RWPE1 (cell line): Measurements from ENCODE around the gene PALLD.
"Not testable (repeated sequence)": the region's sequence is repeated elsewhere in the genome, so short reads cannot be mapped to it uniquely, and the experiment has no call there.

Source experiments
- CTCF ChIA-PET: fragments of 350-600 bp; sonication (Branson Sonifier 250); formaldehyde crosslinking; extraction: SDS; loops from one replicate; lab custom pipeline; 2021; lab: Yijun Ruan, JAX
- POLR2A ChIA-PET: fragments of 400-600 bp; formaldehyde crosslinking; extraction: SDS; loops from one replicate; lab custom pipeline; 2020; ENCODE audit warnings: antibody characterized with exemption; ENCODE audit not compliant: low non-redundant PET; lab: Yijun Ruan, JAX
- DNase-seq: peaks from one replicate; pipeline ENCODE4 v3.0.0; 2012; ENCODE audit warnings: low spot score
- H3K27ac ChIP-seq: fragments of 450-650 bp; 2 replicates; pipeline ENCODE4 v1.5.1; 2017
- TF ChIP-seq, protein P1 (sequence below): fragments of 450-650 bp; conservative IDR thresholded peaks from 2 replicates; pipeline ENCODE4 v1.5.1; 2017; ENCODE audit warnings: low read depth, mild to moderate bottlenecking

The PALLD gene

DNA sequence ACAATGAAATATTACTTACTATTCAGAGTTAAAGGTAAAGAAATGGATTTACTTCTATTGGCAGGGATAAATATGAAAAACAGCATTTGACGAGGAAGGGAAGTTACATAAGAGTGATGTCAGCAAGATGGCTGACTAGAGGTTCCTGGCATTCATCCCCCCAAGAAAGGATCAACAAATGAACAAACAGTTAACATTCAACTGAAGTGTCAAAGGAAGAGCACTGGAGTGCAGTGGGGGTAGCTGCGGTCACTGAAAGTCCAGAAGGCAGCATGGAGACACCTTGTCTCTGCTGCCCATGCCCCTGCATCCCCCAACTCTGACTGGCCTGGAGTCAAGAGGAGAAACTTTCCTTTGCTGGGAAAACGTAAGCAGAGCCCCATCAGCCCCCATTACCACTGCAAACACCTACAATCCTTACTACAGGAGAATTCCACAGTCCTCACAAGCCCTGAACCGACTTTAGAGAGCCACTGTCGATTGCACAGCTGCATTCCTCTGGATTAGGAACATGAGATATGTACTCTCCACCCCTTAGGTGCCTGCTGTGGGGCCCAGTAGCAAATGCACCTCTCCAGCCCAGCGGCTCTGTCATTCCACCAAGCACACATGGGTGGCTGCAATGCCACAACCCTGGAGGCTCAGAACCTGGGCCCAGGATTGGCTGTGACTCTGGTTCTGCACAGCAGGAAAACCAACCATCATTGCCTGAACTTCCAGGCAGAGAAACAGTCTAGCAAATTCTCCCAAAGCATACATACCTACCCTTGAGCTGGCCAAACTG is 433.8 kb downstream of the PALLD start:
- no peak for DNase-seq
- ChIA-PET POLR2A (no interaction called here), CTCF (interaction anchor here (0.6 kb wide), 1 partner anchor 607 kb away, joined by 4 read pairs; no protein-coding TSS in a partner anchor)
- TF ChIP-seq, protein P1, sequence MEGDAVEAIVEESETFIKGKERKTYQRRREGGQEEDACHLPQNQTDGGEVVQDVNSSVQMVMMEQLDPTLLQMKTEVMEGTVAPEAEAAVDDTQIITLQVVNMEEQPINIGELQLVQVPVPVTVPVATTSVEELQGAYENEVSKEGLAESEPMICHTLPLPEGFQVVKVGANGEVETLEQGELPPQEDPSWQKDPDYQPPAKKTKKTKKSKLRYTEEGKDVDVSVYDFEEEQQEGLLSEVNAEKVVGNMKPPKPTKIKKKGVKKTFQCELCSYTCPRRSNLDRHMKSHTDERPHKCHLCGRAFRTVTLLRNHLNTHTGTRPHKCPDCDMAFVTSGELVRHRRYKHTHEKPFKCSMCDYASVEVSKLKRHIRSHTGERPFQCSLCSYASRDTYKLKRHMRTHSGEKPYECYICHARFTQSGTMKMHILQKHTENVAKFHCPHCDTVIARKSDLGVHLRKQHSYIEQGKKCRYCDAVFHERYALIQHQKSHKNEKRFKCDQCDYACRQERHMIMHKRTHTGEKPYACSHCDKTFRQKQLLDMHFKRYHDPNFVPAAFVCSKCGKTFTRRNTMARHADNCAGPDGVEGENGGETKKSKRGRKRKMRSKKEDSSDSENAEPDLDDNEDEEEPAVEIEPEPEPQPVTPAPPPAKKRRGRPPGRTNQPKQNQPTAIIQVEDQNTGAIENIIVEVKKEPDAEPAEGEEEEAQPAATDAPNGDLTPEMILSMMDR = no peak
- 0 out of 2 replicates have a peak overlapping the region, but pooled peaks have one; percentile 7 for H3K27ac ChIP-seq

DNA sequence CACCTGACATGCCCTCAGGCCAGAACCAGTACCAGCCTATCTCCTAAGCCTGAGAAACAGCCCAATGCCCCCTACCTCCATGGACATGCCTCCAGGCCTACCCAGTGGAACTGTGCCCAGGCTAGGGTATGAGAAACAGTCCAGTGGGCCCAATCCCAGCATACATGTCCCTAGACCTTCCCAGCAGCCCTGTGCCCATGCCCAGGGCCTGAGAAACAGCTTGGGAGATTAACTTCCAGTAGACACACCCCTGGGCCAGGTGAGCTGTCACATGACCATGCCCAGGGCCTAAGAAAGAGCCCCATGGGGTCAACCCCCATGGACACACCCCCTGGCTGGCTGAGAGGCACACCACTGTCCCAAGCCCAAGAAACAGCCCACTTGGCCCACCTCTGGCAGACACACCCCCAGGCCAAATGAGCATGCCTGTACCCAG is 434.4 kb downstream of the PALLD start:
- H3K27ac ChIP-seq = no peak overlapping the region
- DNase-seq = no peak
- ChIA-PET POLR2A (no interaction called here), CTCF (interaction anchor here (0.6 kb wide), 1 partner anchor 606 kb away, joined by 4 read pairs; no protein-coding TSS in a partner anchor)
- TF ChIP-seq, protein P1 = no peak

GRCh38 chr4:168932138-168932537 is 435.3 kb downstream of the PALLD start:
- no peak overlapping the region for H3K27ac ChIP-seq
- CTCF ChIA-PET = no interaction called here
- TF ChIP-seq, protein P1 = no peak
- POLR2A ChIA-PET = no interaction called here
- no peak for DNase-seq

DNA sequence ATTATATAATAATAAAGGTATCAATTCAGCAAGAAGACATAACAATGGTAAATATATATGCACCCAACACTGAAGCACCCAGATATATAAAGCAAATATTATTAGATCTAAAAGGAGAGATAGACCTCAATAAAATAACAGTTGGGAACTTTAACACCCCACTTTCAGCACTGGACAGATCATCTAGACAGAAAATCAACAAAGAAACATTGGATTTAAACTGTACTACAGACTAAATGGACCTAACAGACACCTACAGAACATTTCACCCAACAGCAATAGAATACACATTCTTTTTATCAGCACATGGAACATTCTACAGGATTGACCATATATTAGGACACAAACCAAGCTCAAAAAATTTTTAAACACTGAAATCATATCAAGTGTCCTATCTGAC is 436.6 kb downstream of the PALLD start:
- ChIA-PET POLR2A (no interaction called here), CTCF (no interaction called here)
- no peak overlapping the region for H3K27ac ChIP-seq
- TF ChIP-seq, protein P1 = no peak
- no peak for DNase-seq

GRCh38 chr4:168937473-168937872 is 440.6 kb downstream of the PALLD start:
- H3K27ac ChIP-seq, DNase-seq, POLR2A ChIA-PET: not testable (repeated sequence)
- CTCF ChIA-PET = interaction anchor here (0.6 kb wide), 1 partner anchor 271 kb away, joined by 6 read pairs; no protein-coding TSS in a partner anchor

GRCh38 chr4:168942985-168943384 is 446.1 kb downstream of the PALLD start:
- TF ChIP-seq, protein P1 = peak; percentile 24; the same call in 1 of the 2 replicates
- CTCF ChIA-PET = interaction anchor here (0.6 to 0.7 kb wide), 3 partner anchors 67 to 717 kb away, joined by 3 to 4 read pairs (median 3); no protein-coding TSS in a partner anchor
- H3K27ac ChIP-seq = no peak overlapping the region
- POLR2A ChIA-PET = no interaction called here
- no peak for DNase-seq

DNA sequence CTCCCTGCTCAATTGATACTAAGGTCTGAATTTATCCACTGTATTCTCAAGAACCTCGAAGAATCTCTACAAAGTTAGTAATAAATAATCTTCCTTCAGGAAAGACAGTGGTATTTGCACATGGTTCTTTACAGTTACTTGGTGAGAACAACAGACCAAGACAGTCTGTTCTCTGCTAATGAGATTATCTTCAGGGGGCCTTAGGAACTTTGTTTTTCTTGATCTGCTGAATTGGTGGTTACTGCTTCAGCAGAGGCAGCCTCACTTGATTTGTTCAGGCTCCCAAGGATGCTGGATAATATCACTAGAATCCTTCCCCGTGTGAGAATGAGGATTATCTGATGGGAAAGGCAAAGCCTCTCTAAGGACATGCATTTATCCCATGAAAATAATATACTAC is 448.4 kb downstream of the PALLD start:
- no peak for DNase-seq
- POLR2A ChIA-PET = no interaction called here
- TF ChIP-seq, protein P1 = no peak
- no peak overlapping the region for H3K27ac ChIP-seq
- CTCF ChIA-PET = interaction anchor here (0.5 kb wide), 1 partner anchor 10 kb away, joined by 4 read pairs; no protein-coding TSS in a partner anchor

DNA sequence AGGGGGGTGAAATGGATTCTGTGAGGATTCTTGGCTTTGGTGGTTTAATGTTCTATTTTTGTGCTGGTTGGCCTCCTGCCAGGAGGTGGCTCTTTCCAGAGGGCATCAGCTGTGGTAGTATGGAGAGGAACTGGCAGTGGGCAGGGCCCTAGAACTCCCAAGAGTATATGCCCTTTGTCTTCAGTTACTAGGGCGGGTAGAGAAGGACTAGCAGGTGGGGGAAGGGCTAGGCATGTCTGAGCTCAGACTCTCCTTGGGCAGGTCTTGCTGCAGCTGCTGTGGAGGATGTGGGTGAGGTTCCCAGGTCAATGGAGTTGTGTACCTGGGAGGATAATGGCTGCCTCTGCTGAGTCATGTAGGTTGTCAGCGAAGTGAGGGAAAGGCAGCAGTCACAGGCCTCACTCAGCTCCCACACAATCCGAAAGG is 456.0 kb downstream of the PALLD start:
- CTCF ChIA-PET = interaction anchor here (0.6 kb wide), 1 partner anchor 314 kb away, joined by 8 read pairs; no protein-coding TSS in a partner anchor
- DNase-seq, H3K27ac ChIP-seq, POLR2A ChIA-PET: not testable (repeated sequence)
